Fibroblast of mammary gland (primary cell): ENCODE data around the gene KCNMA1.

Experiments used
- DNase-seq: peaks from one replicate; pipeline ENCODE4 v3.0.0-alpha.2; 2010; ENCODE audit warnings: low read depth
- H3K4me3 ChIP-seq: 2 replicates; pipeline ENCODE4 v1.5.1; 2011; ENCODE audit warnings: low read depth, mild to moderate bottlenecking, low read length, moderate library complexity; ENCODE audit not compliant: control insufficient read depth
- TF ChIP-seq, protein P1 (sequence below): conservative IDR thresholded peaks from 2 replicates; pipeline ENCODE4 v1.5.1; 2011; ENCODE audit warnings: low read depth, low read length, inconsistent platforms; ENCODE audit not compliant: control insufficient read depth, insufficient read depth

The KCNMA1 gene

DNA sequence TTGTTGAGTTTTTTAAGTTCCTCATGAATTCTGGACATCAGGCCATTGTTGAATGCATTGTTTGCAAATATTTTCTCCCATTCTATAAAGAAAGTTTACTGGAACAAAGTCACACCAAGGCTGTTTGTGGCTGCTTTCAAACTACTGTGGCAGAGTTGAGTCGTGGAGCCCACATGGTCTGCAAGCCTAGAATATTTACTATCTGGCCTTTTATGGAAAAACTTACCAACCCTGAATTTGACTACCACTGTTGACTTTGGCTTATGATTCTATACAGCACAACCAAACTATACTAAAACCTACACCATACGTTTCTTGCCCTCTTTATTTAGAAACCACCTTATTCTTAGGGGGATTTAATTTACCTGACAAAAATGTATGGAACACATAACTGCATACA, 239.1 kb downstream of the KCNMA1 start:
- no peak for DNase-seq
- no peak overlapping the region for H3K4me3 ChIP-seq
- TF ChIP-seq, protein P1, sequence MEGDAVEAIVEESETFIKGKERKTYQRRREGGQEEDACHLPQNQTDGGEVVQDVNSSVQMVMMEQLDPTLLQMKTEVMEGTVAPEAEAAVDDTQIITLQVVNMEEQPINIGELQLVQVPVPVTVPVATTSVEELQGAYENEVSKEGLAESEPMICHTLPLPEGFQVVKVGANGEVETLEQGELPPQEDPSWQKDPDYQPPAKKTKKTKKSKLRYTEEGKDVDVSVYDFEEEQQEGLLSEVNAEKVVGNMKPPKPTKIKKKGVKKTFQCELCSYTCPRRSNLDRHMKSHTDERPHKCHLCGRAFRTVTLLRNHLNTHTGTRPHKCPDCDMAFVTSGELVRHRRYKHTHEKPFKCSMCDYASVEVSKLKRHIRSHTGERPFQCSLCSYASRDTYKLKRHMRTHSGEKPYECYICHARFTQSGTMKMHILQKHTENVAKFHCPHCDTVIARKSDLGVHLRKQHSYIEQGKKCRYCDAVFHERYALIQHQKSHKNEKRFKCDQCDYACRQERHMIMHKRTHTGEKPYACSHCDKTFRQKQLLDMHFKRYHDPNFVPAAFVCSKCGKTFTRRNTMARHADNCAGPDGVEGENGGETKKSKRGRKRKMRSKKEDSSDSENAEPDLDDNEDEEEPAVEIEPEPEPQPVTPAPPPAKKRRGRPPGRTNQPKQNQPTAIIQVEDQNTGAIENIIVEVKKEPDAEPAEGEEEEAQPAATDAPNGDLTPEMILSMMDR: no peak

DNA sequence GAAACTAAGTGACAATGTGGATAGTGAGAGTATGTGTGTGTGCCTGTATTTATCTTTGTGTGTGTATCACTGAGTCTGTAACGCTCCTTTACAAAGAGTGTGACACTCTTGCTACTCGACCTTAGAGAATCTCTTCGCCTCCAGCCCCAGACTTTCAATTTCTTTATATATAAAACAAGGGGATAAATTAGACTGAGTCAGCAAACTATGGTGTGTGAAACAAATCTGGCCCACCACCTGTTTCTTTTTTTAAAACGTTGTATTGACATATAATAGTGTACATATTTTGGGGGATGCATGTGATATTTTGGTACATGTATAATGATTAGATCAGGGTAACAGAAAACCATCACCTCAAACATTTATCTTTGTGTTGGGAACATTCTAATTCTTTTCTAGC, 240.5 kb downstream of the KCNMA1 start:
- no peak for DNase-seq
- TF ChIP-seq, protein P1: no peak
- H3K4me3 ChIP-seq: no peak overlapping the region

GRCh38 chr10:77396290-77396689, 241.3 kb downstream of the KCNMA1 start:
- no peak overlapping the region for H3K4me3 ChIP-seq
- TF ChIP-seq, protein P1: no peak
- no peak for DNase-seq

DNA sequence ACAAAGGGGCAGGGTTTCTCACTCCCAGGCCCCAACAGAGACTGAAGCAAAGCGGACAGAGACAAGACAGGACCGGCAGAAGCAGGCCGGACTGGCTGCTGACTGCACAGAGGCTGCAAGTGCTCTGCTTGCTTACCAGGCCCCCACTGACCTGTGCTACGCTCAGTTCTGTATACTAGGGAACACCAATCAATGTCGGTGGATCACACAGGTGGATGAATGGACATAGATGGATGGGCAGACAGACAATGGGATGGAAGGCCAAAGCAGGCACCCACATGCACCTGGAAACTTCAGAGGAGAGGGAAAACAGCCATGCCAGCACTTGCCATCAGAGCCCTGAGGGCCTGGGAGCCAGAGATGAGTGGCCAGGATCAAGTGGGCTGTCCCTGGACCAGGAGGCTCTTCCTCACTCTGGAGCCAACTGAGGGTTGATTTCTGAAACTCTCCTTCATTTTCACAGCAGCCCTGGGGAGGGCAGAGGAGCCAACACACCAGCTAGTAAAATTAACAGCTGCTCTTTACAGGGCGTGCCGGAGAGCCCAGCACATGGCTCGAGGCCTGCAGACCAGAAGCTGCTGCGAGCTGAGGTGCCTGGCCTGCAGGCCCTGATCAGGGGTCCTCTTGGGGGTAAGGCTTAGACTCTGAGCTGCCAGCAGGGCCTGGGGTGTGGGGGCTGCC, 243.6 kb downstream of the KCNMA1 start:
- TF ChIP-seq, protein P1: no peak
- DNase-seq: no peak

DNA sequence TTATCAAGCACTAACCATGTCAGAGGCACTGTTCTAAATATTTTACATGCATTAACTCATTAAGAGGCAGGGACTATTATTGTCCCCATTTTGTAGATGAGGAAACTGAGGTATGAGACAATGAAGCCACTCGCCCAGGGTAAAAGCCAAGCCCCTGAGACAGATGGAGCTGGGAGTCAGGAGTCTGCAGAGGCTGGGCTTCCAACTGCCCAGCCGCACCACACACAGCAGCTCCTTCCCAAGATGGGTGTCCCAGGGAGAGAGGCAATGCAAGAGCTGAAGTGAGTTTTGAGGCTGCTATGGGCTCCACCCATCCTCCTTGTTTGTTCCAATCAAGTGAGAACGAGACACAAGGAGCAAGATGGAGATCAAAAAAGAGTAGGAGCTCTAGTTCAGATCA, 244.2 kb downstream of the KCNMA1 start:
- no peak for DNase-seq
- TF ChIP-seq, protein P1: no peak
- H3K4me3 ChIP-seq: no peak overlapping the region

More for the DNA sequence above, 243.6 kb downstream of the KCNMA1 start:
- H3K4me3 ChIP-seq: no peak overlapping the region

DNA sequence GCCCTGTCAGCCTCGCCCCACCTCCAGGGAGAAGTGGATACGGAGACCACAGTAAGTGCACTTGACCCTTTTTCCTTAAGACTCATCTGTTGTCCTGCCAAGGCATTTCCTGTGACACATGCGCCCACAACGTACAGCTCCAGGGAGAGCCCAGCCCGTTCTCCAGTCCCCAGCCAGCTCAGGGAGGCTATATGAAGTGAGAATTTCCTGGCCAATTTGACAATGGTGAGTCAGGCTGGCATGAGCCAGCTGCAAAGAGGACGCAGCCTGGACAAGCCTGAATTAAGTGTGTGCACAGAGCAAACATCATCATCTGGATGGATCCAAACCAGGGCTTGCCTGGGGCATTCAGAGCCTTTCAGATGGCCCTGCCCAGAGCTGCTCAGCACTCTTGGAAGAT, 244.8 kb downstream of the KCNMA1 start:
- H3K4me3 ChIP-seq: no peak overlapping the region
- TF ChIP-seq, protein P1: no peak
- peak; percentile 98 for DNase-seq

- H3K4me3 ChIP-seq: no peak overlapping the region
- TF ChIP-seq, protein P1: no peak
- peak; percentile 75 for DNase-seq
These were observed 245.3 kb downstream of the KCNMA1 start for GRCh38 chr10:77392236-77392721.
